K562 (cell line): ENCODE results near the gene SAP25. TPM values are rescaled to one million over a fixed set of nuclear protein-coding genes. Genes with fewer than 3 reads are reported as not detected.
A peak's percentile ranks its signal among the peaks of the same experiment; 100 is the strongest.

Experiments used
- ATAC-seq: fragments of 200-7000 bp; cut with Tn5 transposase; 3 replicates; pipeline ENCODE4 v1.9.1; 2020; ENCODE audit warnings: moderate library complexity
- BruUV-seq: library from RNA; stranded (reverse); fragments of 400-500 nt; replicated peaks from 2 replicates; lab custom pipeline; 2021; lab: Mats Ljungman, UMichigan
- CTCF ChIA-PET: fragments of 300-600 bp; formaldehyde crosslinking; extraction: SDS; loops from one replicate; lab custom pipeline; 2021; ENCODE audit warnings: low intra/inter-chr PET ratio; lab: Yijun Ruan, JAX
- POLR2A ChIA-PET: fragments of 300-600, 350-650 bp; sonication (Branson Sonifier 250); formaldehyde crosslinking; extraction: SDS; loops from one replicate; lab custom pipeline; 2021; ENCODE audit warnings: antibody characterized with exemption, inconsistent platforms; lab: Yijun Ruan, JAX
- DNase-seq, 4 experiments: peaks; one replicate each; pipeline versions ENCODE4 v3.0.0 to v3.0.0-alpha.2; 2011 to 2018; ENCODE audit warnings: low spot score in 3 of 4, mixed read lengths in 3 of 4; ENCODE audit errors: extremely low read depth in 1 of 4
- FAIRE-seq: peaks from 2 replicates; lab custom pipeline; 2011; peaks lifted over from hg19 to GRCh38; lab: Jason Lieb, UNC
- H2AFZ ChIP-seq: 2 replicates; pipeline ENCODE4 v1.6.0; 2011; ENCODE audit warnings: low read depth, low read length, control low read depth, inconsistent platforms
- H3K27ac ChIP-seq: fragments of 200-600 bp; 3 replicates; pipeline ENCODE4 v1.8.0; 2011; ENCODE audit warnings: low read depth, mild to moderate bottlenecking, control low read depth, inconsistent platforms, low read length, moderate library complexity, mixed read lengths; ENCODE audit errors: extremely low read depth
- H3K27me3 ChIP-seq, 2 experiments: fragments of 300-600 bp in 1 of 2; 2 replicates in 1 of 2; 3 replicates in 1 of 2; pipeline versions ENCODE4 v1.6.0 to v1.8.0; 2011; ENCODE audit warnings: inconsistent platforms in 2 of 2, low read length in 2 of 2, mild to moderate bottlenecking in 1 of 2, mixed read lengths in 1 of 2, moderate library complexity in 1 of 2; ENCODE audit not compliant: control insufficient read depth in 2 of 2, insufficient read depth in 2 of 2
- H3K36me3 ChIP-seq: fragments of 300-600 bp; 3 replicates; pipeline ENCODE4 v1.8.0; 2011; ENCODE audit warnings: mild to moderate bottlenecking, low read length, inconsistent platforms; ENCODE audit not compliant: control insufficient read depth, insufficient read depth
- H3K4me1 ChIP-seq, 2 experiments: fragments of 200-600 bp in 1 of 2; replicated peaks in 1 of 2; 2 replicates in 1 of 2; 3 replicates in 1 of 2; pipeline versions ENCODE4 v1.5.1 to v1.8.0; 2011; ENCODE audit warnings: inconsistent platforms in 2 of 2, low read length in 2 of 2, mild to moderate bottlenecking in 1 of 2, mixed read lengths in 1 of 2, moderate library complexity in 1 of 2; ENCODE audit not compliant: control insufficient read depth in 2 of 2, insufficient read depth in 2 of 2
- H3K4me2 ChIP-seq: 2 replicates; pipeline ENCODE4 v1.6.1; 2011; ENCODE audit warnings: low read length, control low read depth, inconsistent platforms, mixed read lengths; ENCODE audit not compliant: insufficient read depth
- H3K4me3 ChIP-seq: fragments of 200-600 bp; sonication (generic), shearing (Covaris generic); 2 replicates; pipeline ENCODE4 v1.5.1; 2016; ENCODE audit warnings: control low read depth, inconsistent platforms
- H3K79me2 ChIP-seq: fragments of 200-600 bp; 3 replicates; pipeline ENCODE4 v1.8.0; 2011; ENCODE audit warnings: low read length, inconsistent platforms; ENCODE audit not compliant: control insufficient read depth, insufficient read depth
- H3K9ac ChIP-seq, 2 experiments: 2 replicates each; pipeline versions ENCODE4 v1.6.0 to v1.6.1; 2011; ENCODE audit warnings: low read depth in 2 of 2, low read length in 2 of 2, control low read depth in 1 of 2, inconsistent platforms in 1 of 2, mild to moderate bottlenecking in 1 of 2, mixed read lengths in 1 of 2; ENCODE audit not compliant: insufficient read depth in 1 of 2
- H3K9me1 ChIP-seq: one replicate; pipeline ENCODE4 v1.6.0; 2011; ENCODE audit warnings: inconsistent platforms, mild to moderate bottlenecking, low read length, moderate library complexity; ENCODE audit not compliant: control insufficient read depth, insufficient read depth
- H3K9me3 ChIP-seq: replicated peaks from 2 replicates; pipeline ENCODE4 v1.5.1; 2011; ENCODE audit warnings: low read depth, low read length, inconsistent platforms; ENCODE audit not compliant: control insufficient read depth, insufficient read depth
- H4K20me1 ChIP-seq: replicated peaks from 2 replicates; pipeline ENCODE4 v1.6.1; 2011; ENCODE audit warnings: low read length, inconsistent platforms, mixed read lengths; ENCODE audit not compliant: control insufficient read depth, insufficient read depth
- BACH1 ChIP-seq: fragments of 200-800 bp; sonication (Bioruptor generic); IDR thresholded peaks from 2 replicates; pipeline ENCODE4 v1.6.1; 2016; ENCODE audit warnings: missing genetic modification characterization, missing compliant biosample characterization
- ELF4 ChIP-seq: fragments of 450-650 bp; formaldehyde crosslinking; IDR thresholded peaks from 2 replicates; pipeline ENCODE4 v1.4.0; 2022; ENCODE audit warnings: missing genetic modification characterization
- ETS1 ChIP-seq: conservative IDR thresholded peaks from 2 replicates; pipeline ENCODE4 v1.6.1; 2011; ENCODE audit warnings: low read depth, mild to moderate bottlenecking, low read length; ENCODE audit not compliant: control insufficient read depth
- HDAC3 ChIP-seq: fragments of 450-650 bp; IDR thresholded peaks from 2 replicates; pipeline ENCODE4 v1.6.1; 2018; ENCODE audit warnings: borderline replicate concordance, mild to moderate bottlenecking, moderate library complexity; ENCODE audit not compliant: partially characterized antibody
- HINFP ChIP-seq: fragments of 450-650 bp; conservative IDR thresholded peaks from 2 replicates; pipeline ENCODE4 v1.6.1; 2016; ENCODE audit warnings: missing genetic modification characterization, low read depth, mild to moderate bottlenecking, control low read depth, missing compliant biosample characterization
- HNRNPL ChIP-seq: fragments of 200-400 bp; formaldehyde crosslinking; IDR thresholded peaks from 2 replicates; pipeline ENCODE4 v1.6.1; 2017; ENCODE audit warnings: low read depth, mild to moderate bottlenecking, low read length
- LARP7 ChIP-seq: fragments of 450-650 bp; IDR thresholded peaks from 2 replicates; pipeline ENCODE4 v1.6.1; 2016
- NFYB ChIP-seq: IDR thresholded peaks from 2 replicates; pipeline ENCODE4 v1.6.1; 2011; ENCODE audit warnings: mild to moderate bottlenecking, moderate library complexity; ENCODE audit not compliant: insufficient read length; ENCODE audit errors: extremely low read depth
- RBM39 ChIP-seq: fragments of 200-400 bp; formaldehyde crosslinking; optimal IDR thresholded peaks from 2 replicates; pipeline ENCODE3; 2018; ENCODE audit warnings: low read depth, low read length
- SMAD3 ChIP-seq: fragments of 450-650 bp; formaldehyde crosslinking; conservative IDR thresholded peaks from 2 replicates; pipeline ENCODE4 v1.4.0; 2020; ENCODE audit warnings: mild to moderate bottlenecking
- SNIP1 ChIP-seq: fragments of 450-650 bp; IDR thresholded peaks from 2 replicates; pipeline ENCODE4 v1.7.1; 2017; ENCODE audit warnings: low read depth, mild to moderate bottlenecking
- SOX6 ChIP-seq: fragments of 450-650 bp; IDR thresholded peaks from 2 replicates; pipeline ENCODE4 v1.6.1; 2014; ENCODE audit warnings: mild to moderate bottlenecking
- THRAP3 ChIP-seq: fragments of 450-650 bp; IDR thresholded peaks from 2 replicates; pipeline ENCODE4 v1.6.1; 2016; ENCODE audit warnings: mild to moderate bottlenecking, inconsistent platforms, borderline replicate concordance
- ZNF551 ChIP-seq: fragments of 250-450 bp; sonication (Bioruptor Pico); IDR thresholded peaks from 2 replicates; pipeline ENCODE4 v1.5.0; 2021; ENCODE audit warnings: mild to moderate bottlenecking, moderate library complexity
- WGBS: fragments of 100-300 bp; shearing (Covaris generic); methylation state at CpG from one replicate; pipeline ENCODE4 v1.1.6; 2016; ENCODE audit warnings: low coverage, mixed read lengths; ENCODE audit not compliant: insufficient coverage; ENCODE audit errors: missing lambda C conversion rate; 5-methylcytosine and 5-hydroxymethylcytosine counted together
- in situ Hi-C: fragments of 300-500 bp; cut with MboI; formaldehyde crosslinking; loops from 4 replicates; pipeline ENCODE4 v1.15.0; 2018; ENCODE audit warnings: inconsistent platforms, mixed read lengths
- intact Hi-C: fragments of 100-400 bp; cut with micrococcal nuclease; formaldehyde crosslinking; loops from 2 replicates; pipeline ENCODE4 v1.14.2; 2022
- polyA plus RNA-seq, 8 experiments: library from polyadenylated mRNA; depleted of rRNA in 4 of 8; stranded (reverse) in 5 of 8; unstranded in 3 of 8; fragments of >200 nt; fragmentation: Nextera tagmentation in 2 of 8; fragmentation: Illumina TruSeq in 1 of 8; extraction: Ambion mirVana in 2 of 8; extraction: Trizol in 1 of 8; gene quantifications; 2 replicates each; pipeline versions ENCODE4 v1.2.1 to v1.2.3, GENCODE V29; 2011 to 2014; ENCODE audit warnings: inconsistent platforms in 1 of 8, missing spikeins in 1 of 8
- total RNA-seq, 7 experiments: library from RNA; depleted of rRNA in 6 of 7; stranded (reverse); fragments of >200 nt in 6 of 7; fragmentation: Illumina TruSeq in 2 of 7; extraction: Trizol in 2 of 7; gene quantifications; 2 replicates each; pipeline versions ENCODE4 v1.2.1 to v1.2.3, GENCODE V29; 2011 to 2021; ENCODE audit warnings: low replicate concordance in 1 of 7
- TF ChIP-seq, protein P1 (sequence below): fragments of 250-450 bp; sonication (Bioruptor Pico); IDR thresholded peaks from 2 replicates; pipeline ENCODE4 v1.4.0; 2020; ENCODE audit warnings: mild to moderate bottlenecking
- TF ChIP-seq, protein P2 (sequence below): IDR thresholded peaks from 3 replicates; pipeline ENCODE4 v1.6.1; 2011; ENCODE audit warnings: borderline replicate concordance, mild to moderate bottlenecking; ENCODE audit not compliant: insufficient read length, insufficient read depth

SAP25 gene
- total and polyA plus RNA-seq, 9 of the 15 experiments (the other 6 are each of a cell fraction or from before 2014, with no cell fraction given) = 0.13 to 5.3 (median 0.78) TPM; not detected in 1

DNA sequence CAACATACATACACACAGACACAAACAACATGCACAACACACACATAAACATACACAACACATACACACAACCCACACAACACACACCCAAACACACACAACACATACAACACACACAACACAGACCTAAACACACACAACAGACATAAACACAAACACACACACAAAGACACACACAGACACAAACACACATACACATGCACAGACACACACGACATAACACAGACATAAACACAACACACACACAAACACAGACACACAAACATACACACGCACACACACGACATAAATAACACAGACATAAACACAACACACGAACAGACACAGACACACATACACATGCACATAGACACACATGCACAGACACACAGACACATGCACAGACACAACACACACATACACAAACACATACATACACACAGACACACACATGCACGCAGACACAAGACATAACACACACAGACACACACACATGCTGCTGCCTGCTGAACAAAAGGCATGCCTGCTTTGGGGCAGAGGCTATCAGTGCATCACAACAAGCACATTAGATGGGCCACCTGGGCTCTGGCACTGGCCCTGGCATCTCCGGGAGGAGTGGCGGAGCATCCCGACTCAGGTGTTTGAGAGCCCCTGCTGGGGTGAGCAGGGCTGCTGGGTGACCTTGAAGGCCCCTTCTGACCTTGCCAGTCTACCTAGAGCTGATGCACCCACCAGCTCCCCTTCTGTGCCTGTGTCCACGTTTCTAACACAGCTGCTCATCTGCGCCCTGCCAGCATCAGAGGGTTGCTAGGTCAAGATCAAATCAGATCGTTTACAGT lies 7.0 kb upstream of the SAP25 start:
- Histone ChIP-seq H3K79me2 (peaks cover 29% of the 10 kb centered on the region), H3K27ac (peak overlapping the region; percentile 6; the same call in 1 of the 3 replicates), H2AFZ (no peak overlapping the region), H3K4me3 (no peak overlapping the region), H3K4me2 (no peak overlapping the region), H3K27me3 (no peaks in the 10 kb centered on the region), H3K9me1 (peaks cover 12% of the 10 kb centered on the region), H4K20me1 (peaks cover 24% of the 10 kb centered on the region), H3K9me3 (no peaks in the 10 kb centered on the region), H3K36me3 (peaks cover 83% of the 10 kb centered on the region), H3K4me1 (peaks cover 26 to 64% of the 10 kb centered on the region in 2 experiments), H3K9ac (no peak overlapping the region)
- BruUV-seq = no TSS peak
- intact Hi-C loops = no loop called here
- in situ Hi-C loops = no loop called here
- ATAC-seq (no peak), DNase-seq (no peak), FAIRE-seq (peak; percentile 91)
- 80% methylated on average over 11 of the region's 11 CpGs for WGBS
- POLR2A ChIA-PET = interaction anchor here (0.6 to 2.2 kb wide), 4 partner anchors 9 to 106 kb away, joined by 3 to 9 read pairs (median 4); no protein-coding TSS in a partner anchor
- CTCF ChIA-PET = no interaction called here
- peak; percentile 91 for TF ChIP-seq ELF4 (CRISPR knock-in tag)
- TF ChIP-seq, protein P1, sequence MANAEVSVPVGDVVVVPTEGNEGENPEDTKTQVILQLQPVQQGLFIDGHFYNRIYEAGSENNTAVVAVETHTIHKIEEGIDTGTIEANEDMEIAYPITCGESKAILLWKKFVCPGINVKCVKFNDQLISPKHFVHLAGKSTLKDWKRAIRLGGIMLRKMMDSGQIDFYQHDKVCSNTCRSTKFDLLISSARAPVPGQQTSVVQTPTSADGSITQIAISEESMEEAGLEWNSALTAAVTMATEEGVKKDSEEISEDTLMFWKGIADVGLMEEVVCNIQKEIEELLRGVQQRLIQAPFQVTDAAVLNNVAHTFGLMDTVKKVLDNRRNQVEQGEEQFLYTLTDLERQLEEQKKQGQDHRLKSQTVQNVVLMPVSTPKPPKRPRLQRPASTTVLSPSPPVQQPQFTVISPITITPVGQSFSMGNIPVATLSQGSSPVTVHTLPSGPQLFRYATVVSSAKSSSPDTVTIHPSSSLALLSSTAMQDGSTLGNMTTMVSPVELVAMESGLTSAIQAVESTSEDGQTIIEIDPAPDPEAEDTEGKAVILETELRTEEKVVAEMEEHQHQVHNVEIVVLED (CRISPR knock-in tag) = no peak
- no peak for TF ChIP-seq ETS1
- no peak for TF ChIP-seq NFYB
- TF ChIP-seq SNIP1 = no peak
- no peak for TF ChIP-seq SOX6
- TF ChIP-seq, protein P2, sequence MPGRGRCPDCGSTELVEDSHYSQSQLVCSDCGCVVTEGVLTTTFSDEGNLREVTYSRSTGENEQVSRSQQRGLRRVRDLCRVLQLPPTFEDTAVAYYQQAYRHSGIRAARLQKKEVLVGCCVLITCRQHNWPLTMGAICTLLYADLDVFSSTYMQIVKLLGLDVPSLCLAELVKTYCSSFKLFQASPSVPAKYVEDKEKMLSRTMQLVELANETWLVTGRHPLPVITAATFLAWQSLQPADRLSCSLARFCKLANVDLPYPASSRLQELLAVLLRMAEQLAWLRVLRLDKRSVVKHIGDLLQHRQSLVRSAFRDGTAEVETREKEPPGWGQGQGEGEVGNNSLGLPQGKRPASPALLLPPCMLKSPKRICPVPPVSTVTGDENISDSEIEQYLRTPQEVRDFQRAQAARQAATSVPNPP = no peak
- no peak for TF ChIP-seq HDAC3
- TF ChIP-seq HNRNPL = no peak
- TF ChIP-seq THRAP3 = 0 out of 2 replicates have a peak, but pooled peaks have one; percentile 63
- no peak for TF ChIP-seq ZNF551 (CRISPR knock-in tag)
- TF ChIP-seq HINFP = no peak
- no peak for TF ChIP-seq RBM39
- TF ChIP-seq LARP7 = peak; percentile 90
- no peak for TF ChIP-seq SMAD3 (CRISPR knock-in tag)
- TF ChIP-seq BACH1 (tag) = no peak
